ENCODE results near the gene POU6F1. TPM values are rescaled to one million over a fixed set of nuclear protein-coding genes. Genes with fewer than 3 reads are reported as not detected.

Gene POU6F1
- total and polyA plus RNA-seq, 10 of the 15 experiments (the other 5 are each of a cell fraction or from before 2014, with no cell fraction given) = 0.26 to 4.2 (median 1.2) TPM

DNA sequence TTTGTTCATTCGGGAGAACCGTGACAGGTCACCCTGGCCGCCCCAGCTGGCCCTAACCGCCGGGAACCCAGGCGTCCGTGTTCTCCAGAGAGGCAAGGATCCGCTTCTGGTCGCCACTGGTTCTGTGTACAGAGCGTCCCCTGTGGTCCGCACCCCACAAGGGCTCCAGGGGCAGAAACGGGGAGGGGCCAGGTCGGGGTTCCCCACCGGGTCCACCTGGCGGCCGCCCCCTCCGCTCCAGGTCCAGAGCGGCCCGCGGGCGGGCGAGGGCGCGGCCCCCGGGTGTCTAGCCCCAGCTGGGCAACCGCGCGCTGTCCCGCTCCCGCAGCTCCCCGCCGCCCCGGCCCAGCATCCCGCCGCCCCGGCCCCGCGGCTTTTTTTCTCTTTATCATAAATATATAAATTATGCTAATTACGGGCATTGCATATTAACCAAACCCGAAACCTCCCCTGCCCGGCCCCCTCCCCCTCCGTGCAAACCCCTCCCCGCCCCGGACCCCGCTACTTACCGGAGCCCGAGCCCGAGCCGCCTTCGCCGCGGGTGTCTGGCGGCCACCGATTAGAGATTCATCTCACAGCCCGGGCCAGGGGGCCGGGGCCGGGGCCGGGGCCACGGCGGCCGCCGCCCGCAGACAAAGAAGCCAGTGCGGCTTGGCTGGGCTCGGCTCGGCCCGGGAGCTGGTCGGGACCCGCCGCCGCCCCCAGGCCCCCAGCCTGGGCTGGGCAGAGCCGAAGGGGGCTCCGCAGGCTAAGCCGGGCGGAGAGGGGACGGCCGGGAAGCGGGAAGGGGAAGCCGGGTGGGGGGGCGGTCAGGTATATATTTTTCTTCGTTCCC, 512 bp downstream of the POU6F1 start (continued):
- TF ChIP-seq, protein P1, sequence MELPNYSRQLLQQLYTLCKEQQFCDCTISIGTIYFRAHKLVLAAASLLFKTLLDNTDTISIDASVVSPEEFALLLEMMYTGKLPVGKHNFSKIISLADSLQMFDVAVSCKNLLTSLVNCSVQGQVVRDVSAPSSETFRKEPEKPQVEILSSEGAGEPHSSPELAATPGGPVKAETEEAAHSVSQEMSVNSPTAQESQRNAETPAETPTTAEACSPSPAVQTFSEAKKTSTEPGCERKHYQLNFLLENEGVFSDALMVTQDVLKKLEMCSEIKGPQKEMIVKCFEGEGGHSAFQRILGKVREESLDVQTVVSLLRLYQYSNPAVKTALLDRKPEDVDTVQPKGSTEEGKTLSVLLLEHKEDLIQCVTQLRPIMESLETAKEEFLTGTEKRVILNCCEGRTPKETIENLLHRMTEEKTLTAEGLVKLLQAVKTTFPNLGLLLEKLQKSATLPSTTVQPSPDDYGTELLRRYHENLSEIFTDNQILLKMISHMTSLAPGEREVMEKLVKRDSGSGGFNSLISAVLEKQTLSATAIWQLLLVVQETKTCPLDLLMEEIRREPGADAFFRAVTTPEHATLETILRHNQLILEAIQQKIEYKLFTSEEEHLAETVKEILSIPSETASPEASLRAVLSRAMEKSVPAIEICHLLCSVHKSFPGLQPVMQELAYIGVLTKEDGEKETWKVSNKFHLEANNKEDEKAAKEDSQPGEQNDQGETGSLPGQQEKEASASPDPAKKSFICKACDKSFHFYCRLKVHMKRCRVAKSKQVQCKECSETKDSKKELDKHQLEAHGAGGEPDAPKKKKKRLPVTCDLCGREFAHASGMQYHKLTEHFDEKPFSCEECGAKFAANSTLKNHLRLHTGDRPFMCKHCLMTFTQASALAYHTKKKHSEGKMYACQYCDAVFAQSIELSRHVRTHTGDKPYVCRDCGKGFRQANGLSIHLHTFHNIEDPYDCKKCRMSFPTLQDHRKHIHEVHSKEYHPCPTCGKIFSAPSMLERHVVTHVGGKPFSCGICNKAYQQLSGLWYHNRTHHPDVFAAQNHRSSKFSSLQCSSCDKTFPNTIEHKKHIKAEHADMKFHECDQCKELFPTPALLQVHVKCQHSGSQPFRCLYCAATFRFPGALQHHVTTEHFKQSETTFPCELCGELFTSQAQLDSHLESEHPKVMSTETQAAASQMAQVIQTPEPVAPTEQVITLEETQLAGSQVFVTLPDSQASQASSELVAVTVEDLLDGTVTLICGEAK (IDR thresholded peaks at IDR 0.05; ENCODE audit: borderline replicate concordance) = no peak
- TF ChIP-seq CTCF (IDR thresholded peaks at IDR 0.05 in 2 of 3, conservative IDR thresholded peaks at IDR 0.05 in 1 of 3; ENCODE audit: control insufficient read depth in 2 of 3, extremely low read depth in 1 of 3, insufficient read depth in 1 of 3, low read depth in 3 of 3, low read length in 3 of 3) (peak; percentile 31 to 52 (median 35); a peak in 4 of 6 replicates), ASH2L (IDR thresholded peaks at IDR 0.05; ENCODE audit: borderline replicate concordance, low read depth) (no peak), MYC (IDR thresholded peaks at IDR 0.05; ENCODE audit: insufficient read depth, insufficient read length, insufficient replicate concordance, low read length, severe bottlenecking) (no peak), CHD4 (IDR thresholded peaks at IDR 0.05) (no peak), GATAD2B (conservative IDR thresholded peaks at IDR 0.05; ENCODE audit: low read depth) (peak; percentile 34; the same call in 1 of the 2 replicates), NBN (IDR thresholded peaks at IDR 0.05) (no peak), JUND (IDR thresholded peaks at IDR 0.05; ENCODE audit: low read depth, low read length) (no peak), NR2C1 (IDR thresholded peaks at IDR 0.05) (no peak), ESRRA (IDR thresholded peaks at IDR 0.05; ENCODE audit: low read length) (no peak), NFXL1 (IDR thresholded peaks at IDR 0.05; ENCODE audit: borderline replicate concordance) (no peak), NFIC (IDR thresholded peaks at IDR 0.05; ENCODE audit: low read depth, low read length) (no peak), SPI1 (IDR thresholded peaks at IDR 0.05; ENCODE audit: borderline replicate concordance, insufficient read depth, low read depth, low read length) (no peak), NFYA (IDR thresholded peaks at IDR 0.05; ENCODE audit: borderline replicate concordance, low read depth, low read length) (no peak), MEF2B (IDR thresholded peaks at IDR 0.05; ENCODE audit: partially characterized antibody, poor library complexity, severe bottlenecking) (no peak)
- TF ChIP-seq, protein P2, sequence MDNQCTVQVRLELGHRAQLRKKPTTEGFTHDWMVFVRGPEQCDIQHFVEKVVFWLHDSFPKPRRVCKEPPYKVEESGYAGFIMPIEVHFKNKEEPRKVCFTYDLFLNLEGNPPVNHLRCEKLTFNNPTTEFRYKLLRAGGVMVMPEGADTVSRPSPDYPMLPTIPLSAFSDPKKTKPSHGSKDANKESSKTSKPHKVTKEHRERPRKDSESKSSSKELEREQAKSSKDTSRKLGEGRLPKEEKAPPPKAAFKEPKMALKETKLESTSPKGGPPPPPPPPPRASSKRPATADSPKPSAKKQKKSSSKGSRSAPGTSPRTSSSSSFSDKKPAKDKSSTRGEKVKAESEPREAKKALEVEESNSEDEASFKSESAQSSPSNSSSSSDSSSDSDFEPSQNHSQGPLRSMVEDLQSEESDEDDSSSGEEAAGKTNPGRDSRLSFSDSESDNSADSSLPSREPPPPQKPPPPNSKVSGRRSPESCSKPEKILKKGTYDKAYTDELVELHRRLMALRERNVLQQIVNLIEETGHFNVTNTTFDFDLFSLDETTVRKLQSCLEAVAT (IDR thresholded peaks at IDR 0.05) = no peak
- TF ChIP-seq, protein P3, sequence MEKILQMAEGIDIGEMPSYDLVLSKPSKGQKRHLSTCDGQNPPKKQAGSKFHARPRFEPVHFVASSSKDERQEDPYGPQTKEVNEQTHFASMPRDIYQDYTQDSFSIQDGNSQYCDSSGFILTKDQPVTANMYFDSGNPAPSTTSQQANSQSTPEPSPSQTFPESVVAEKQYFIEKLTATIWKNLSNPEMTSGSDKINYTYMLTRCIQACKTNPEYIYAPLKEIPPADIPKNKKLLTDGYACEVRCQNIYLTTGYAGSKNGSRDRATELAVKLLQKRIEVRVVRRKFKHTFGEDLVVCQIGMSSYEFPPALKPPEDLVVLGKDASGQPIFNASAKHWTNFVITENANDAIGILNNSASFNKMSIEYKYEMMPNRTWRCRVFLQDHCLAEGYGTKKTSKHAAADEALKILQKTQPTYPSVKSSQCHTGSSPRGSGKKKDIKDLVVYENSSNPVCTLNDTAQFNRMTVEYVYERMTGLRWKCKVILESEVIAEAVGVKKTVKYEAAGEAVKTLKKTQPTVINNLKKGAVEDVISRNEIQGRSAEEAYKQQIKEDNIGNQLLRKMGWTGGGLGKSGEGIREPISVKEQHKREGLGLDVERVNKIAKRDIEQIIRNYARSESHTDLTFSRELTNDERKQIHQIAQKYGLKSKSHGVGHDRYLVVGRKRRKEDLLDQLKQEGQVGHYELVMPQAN (conservative IDR thresholded peaks at IDR 0.05) = no peak
- TF ChIP-seq, protein P4, sequence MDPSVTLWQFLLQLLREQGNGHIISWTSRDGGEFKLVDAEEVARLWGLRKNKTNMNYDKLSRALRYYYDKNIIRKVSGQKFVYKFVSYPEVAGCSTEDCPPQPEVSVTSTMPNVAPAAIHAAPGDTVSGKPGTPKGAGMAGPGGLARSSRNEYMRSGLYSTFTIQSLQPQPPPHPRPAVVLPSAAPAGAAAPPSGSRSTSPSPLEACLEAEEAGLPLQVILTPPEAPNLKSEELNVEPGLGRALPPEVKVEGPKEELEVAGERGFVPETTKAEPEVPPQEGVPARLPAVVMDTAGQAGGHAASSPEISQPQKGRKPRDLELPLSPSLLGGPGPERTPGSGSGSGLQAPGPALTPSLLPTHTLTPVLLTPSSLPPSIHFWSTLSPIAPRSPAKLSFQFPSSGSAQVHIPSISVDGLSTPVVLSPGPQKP (IDR thresholded peaks at IDR 0.05; ENCODE audit: low read depth, low read length) = no peak
